ENCODE results near the gene MED27.

The MED27 gene

DNA sequence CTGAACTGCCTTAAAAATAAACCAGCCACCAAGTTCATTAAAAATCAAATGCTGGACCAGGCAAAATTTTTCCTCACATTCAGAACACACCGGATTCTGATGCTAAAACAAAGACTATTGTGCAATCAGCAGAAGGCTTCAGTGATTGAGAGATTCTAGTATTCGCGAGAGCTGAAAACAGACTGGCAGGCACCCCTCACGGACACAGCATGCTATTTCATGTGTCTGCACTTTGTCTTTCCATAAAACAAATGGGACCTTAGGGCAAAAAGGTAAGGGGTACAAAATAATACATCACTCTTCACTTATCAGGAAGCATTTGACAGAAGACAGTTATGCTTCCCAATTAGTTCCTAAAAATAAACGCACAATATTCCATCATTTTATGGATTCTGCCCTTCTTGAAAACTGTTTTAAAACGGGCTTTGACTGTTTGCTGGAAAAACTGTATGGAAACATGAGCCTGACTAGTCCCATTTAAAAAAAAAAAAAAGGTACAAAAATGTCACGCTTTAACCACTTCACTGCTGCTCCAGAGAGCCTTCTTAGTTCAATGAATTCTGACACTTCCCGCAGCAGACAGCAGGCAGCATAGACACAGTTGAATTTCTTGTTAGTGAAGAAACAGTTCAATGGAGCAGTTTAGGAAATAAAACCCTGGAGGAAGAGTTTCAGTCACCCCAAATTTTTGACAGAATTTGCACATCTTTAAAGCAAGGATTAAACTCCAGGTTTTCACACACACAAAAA is 99.2 kb downstream of the MED27 start:
- no peaks in the 10 kb centered on the region for H3K9me3 Mint-ChIP-seq
- peaks cover 27% of the 10 kb centered on the region for H3K4me1 Mint-ChIP-seq (ENCODE audit: low read depth)
- intact Hi-C loops (cut with micrococcal nuclease): no loop called here
- H3K27me3 Mint-ChIP-seq: no peaks in the 10 kb centered on the region
- no peak overlapping the region for H3K4me3 Mint-ChIP-seq
- no peak overlapping the region for H3K27ac Mint-ChIP-seq
- H3K36me3 Mint-ChIP-seq (ENCODE audit: low read depth): no peaks in the 10 kb centered on the region

DNA sequence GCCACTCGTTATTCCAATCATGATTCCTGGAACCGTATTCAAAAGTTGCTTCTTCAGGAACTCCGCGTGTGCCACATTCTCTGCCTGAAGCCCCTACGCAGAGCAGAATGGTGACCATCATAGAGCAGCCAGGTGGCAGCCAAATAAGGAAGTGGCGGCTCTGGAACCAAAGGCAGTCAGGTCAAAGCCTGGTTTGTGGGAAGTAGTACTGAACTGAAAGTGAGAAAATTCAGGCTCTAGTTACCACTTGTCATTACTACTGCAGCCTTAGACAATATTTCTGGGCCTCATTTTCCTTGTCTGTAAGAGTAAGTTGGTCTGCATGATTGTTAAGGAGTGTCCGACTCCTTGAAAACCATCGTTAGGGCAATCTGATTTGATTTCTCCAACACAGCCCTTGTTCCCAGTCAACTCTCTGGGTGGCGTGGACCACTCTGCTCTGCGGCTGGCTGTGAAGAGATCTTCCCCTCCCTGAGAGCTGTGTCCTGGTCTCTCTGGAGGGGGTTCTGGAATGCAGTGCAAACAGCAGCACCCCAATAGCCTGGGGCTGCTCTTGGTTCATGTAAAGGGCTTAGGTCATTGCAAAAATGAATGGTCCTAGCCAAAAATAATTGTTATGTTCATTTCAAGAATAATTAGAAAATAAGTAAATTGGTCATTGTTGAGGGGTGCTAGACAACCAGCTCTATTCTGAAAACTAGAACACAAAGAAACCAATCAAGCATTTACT is 102.4 kb downstream of the MED27 start:
- Mint-ChIP-seq H3K36me3 (ENCODE audit: low read depth) (no peaks in the 10 kb centered on the region), H3K4me1 (ENCODE audit: low read depth) (peaks cover 29% of the 10 kb centered on the region), H3K27me3 (no peaks in the 10 kb centered on the region), H3K4me3 (no peak overlapping the region), H3K9me3 (no peaks in the 10 kb centered on the region), H3K27ac (no peak overlapping the region)
- intact Hi-C loops (cut with micrococcal nuclease): no loop called here

DNA sequence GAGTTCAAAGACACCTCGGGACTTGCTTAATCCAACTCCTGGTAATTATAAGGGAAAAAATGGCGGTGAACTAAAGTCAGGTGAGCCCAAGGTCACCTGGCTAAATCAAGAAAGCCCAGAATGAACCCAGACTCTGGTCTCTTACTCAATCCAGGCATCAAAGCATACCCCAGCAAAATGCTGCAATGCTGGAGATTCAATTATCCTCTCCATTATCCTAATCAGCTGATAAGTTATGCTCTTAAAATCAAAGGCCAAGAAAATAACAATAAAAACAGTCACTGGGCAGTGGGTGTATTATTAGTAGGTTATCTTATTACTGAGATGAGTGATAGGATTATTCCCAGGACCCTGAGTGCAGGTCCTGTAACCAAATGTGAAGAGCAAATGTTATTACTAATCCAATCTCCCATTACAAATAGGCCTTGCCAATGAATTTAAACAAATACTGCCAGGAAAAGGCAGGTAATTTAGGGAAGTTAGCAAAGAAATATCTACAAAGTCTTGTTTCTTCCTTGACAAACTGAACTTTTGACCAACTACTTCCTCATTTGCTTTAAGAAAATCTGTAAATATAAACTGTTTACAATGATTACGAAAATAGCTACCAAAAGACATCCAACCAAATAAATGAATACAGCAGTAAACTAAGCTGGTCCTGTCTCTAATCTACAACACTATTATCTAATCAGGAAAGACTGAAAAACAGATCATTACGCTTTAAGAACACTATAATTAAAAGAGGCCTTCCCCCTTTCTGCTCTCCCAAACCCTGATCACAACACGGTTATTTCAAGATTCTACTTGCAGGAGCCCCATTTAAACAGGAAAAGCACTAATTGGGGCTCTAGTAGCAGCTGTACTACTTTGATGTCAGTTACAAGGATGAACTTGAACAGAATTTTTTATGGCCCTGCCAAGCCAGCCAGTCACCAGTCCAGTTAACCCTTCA is 103.2 kb downstream of the MED27 start:
- no peak overlapping the region for H3K27ac Mint-ChIP-seq
- no peak overlapping the region for H3K4me3 Mint-ChIP-seq
- H3K4me1 Mint-ChIP-seq (ENCODE audit: low read depth): peaks cover 29% of the 10 kb centered on the region
- H3K36me3 Mint-ChIP-seq (ENCODE audit: low read depth): no peaks in the 10 kb centered on the region
- H3K9me3 Mint-ChIP-seq: no peaks in the 10 kb centered on the region
- intact Hi-C loops (cut with micrococcal nuclease): no loop called here
- H3K27me3 Mint-ChIP-seq: no peaks in the 10 kb centered on the region

DNA sequence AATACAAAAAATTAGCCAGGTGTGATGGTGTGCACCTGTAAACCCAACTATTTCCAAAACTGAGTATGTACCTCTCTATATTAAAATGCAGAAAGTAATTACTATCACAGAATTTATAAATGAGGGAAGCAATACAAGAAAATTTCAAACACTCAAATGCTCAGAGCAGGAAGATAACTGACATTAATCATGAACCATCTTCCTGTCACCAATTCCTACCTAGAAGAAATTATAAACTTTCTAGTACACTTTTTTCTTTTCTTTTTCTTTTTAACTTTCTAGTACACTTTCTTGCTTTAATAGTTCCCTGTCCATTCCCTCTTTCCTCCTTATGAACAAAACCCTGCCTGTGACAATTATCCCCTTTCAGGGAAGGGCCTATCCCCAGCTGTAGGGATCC is 106.8 kb downstream of the MED27 start:
- H3K4me3 Mint-ChIP-seq: no peak overlapping the region
- intact Hi-C loops (cut with micrococcal nuclease): no loop called here
- peaks cover 26% of the 10 kb centered on the region for H3K4me1 Mint-ChIP-seq (ENCODE audit: low read depth)
- no peaks in the 10 kb centered on the region for H3K36me3 Mint-ChIP-seq (ENCODE audit: low read depth)
- H3K9me3 Mint-ChIP-seq: no peaks in the 10 kb centered on the region
- no peaks in the 10 kb centered on the region for H3K27me3 Mint-ChIP-seq
- H3K27ac Mint-ChIP-seq: no peak overlapping the region

DNA sequence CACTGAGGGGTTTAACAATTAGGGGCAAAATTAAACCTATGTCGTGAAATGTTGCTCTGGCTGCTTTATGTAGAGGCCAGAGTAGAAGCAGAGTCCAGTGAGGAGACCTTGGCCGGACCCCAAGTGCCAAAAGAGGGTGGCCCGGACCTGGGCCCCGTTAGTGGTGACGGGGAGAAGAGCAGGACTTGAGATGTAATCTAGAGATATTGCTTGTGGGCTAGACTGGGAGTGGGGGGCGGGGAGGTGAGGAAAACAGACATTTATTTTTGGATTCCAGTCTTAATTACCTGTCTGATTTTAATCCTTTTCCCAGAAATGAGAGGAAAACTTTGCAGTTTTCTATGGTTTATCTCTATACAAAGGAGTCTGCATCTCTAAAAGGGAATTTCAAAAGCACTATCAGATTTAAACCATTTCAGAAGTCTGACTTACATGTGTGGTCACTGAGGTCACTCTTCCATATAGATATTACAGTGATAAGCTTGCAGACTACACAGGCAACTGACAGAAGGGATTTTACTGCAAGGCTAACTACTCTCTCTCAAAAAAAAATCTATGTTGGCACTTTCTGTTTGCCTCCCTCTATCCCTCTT is 108.1 kb downstream of the MED27 start:
- Mint-ChIP-seq H3K4me1 (ENCODE audit: low read depth) (peaks cover 13% of the 10 kb centered on the region), H3K27me3 (no peaks in the 10 kb centered on the region), H3K9me3 (no peaks in the 10 kb centered on the region), H3K27ac (no peak overlapping the region), H3K36me3 (ENCODE audit: low read depth) (no peaks in the 10 kb centered on the region), H3K4me3 (no peak overlapping the region)
- intact Hi-C loops (cut with micrococcal nuclease): no loop called here

DNA sequence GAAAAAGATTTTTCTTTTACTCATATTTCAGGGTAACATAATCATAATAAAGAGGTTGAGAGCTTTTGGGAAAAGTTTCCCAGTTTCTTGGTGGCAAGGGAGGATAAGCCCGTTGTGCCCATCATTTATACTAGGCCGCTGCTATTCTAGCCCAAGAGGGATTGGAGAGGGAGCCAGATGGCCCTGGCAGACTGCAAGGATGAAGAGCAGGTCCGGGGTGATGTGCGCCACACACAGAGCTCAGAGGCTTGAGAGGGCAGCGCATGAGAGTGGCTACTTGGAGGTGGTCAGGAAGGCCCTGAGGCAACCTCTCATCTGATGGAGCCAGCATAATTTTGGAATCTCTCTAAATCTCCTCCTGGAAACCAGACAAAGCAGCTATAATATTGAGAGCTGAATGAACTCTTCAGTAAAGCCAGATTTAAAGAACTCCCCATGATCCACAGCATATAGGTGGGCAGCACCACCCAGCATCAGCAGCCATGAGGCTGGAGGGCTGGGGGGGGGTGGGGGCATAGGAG is 110.1 kb downstream of the MED27 start:
- Mint-ChIP-seq H3K27ac (no peak overlapping the region), H3K4me1 (ENCODE audit: low read depth) (no peaks in the 10 kb centered on the region), H3K9me3 (no peaks in the 10 kb centered on the region), H3K27me3 (no peaks in the 10 kb centered on the region), H3K4me3 (no peak overlapping the region), H3K36me3 (ENCODE audit: low read depth) (no peaks in the 10 kb centered on the region)
- intact Hi-C loops (cut with micrococcal nuclease): no loop called here

DNA sequence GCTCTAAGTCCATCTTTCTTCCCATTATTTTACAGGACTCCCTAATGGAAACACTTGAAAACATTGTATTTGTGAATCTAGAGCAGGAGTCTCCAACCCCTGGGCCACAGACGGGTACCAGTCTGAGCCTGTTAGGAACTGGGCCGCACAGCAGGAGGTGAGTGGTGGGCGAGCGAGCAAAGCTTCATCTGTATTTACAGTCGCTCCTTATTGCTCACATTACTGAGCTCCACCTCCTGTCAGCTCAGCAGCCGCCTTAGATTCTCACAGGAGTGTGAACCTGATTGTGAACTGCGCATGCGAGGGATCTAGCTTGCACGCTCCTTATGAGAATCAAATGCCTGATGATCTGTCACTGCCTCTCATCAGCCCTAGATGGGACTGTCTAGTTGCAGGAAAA is 111.0 kb downstream of the MED27 start:
- Mint-ChIP-seq H3K4me3 (no peak overlapping the region), H3K36me3 (ENCODE audit: low read depth) (peaks cover 8% of the 10 kb centered on the region), H3K27me3 (no peaks in the 10 kb centered on the region), H3K27ac (no peak overlapping the region), H3K4me1 (ENCODE audit: low read depth) (no peaks in the 10 kb centered on the region), H3K9me3 (no peaks in the 10 kb centered on the region)
- intact Hi-C loops (cut with micrococcal nuclease): no loop called here

DNA sequence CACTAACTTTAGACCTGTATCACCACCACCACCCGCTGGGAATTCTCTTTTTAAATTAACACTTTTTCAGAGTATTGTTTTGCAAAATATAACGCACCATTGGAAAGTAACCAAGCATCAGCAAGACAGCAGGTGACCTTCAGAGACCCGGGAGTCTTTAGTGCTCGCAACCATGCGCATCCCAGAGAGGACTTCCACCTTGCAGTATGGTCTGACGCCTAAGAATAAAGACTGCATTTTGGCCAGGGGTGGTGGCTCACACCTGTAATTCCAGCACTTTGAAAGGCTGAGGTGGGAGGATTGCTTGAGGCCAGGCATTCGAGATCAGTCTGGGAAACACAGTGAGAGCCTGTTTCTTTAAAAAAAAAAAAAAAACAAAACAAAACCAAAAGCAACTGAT is 113.8 kb downstream of the MED27 start:
- Mint-ChIP-seq H3K27ac (no peak overlapping the region), H3K9me3 (no peaks in the 10 kb centered on the region)

DNA sequence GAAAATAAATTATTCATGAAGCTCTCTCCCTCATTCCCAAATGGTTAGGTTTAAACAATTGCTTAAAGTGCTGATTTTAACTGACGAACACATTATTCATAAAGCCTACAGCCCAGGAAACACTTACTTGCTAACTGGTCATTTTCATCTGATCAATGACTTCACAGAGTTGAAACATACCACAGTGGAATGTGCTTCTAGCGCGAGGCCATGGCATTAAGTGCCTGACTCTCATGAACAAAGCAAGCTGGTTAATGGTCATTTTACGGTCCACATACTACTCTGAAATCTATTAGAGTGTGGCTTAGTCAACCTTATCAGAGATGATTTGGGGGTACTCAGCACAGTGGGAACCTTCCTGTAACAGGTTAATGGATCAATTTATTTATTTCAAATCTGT is 114.6 kb downstream of the MED27 start:
- intact Hi-C loops (cut with micrococcal nuclease): no loop called here
- no peaks in the 10 kb centered on the region for H3K9me3 Mint-ChIP-seq
- H3K4me1 Mint-ChIP-seq (ENCODE audit: low read depth): no peaks in the 10 kb centered on the region
- no peak overlapping the region for H3K27ac Mint-ChIP-seq
- H3K4me3 Mint-ChIP-seq: no peak overlapping the region
- no peaks in the 10 kb centered on the region for H3K27me3 Mint-ChIP-seq
- peaks cover 8% of the 10 kb centered on the region for H3K36me3 Mint-ChIP-seq (ENCODE audit: low read depth)

More for the DNA sequence above, 113.8 kb downstream of the MED27 start:
- no peaks in the 10 kb centered on the region for H3K27me3 Mint-ChIP-seq
- H3K4me1 Mint-ChIP-seq (ENCODE audit: low read depth): no peaks in the 10 kb centered on the region
- no peak overlapping the region for H3K4me3 Mint-ChIP-seq
- intact Hi-C loops (cut with micrococcal nuclease): no loop called here
- H3K36me3 Mint-ChIP-seq (ENCODE audit: low read depth): peaks cover 8% of the 10 kb centered on the region

DNA sequence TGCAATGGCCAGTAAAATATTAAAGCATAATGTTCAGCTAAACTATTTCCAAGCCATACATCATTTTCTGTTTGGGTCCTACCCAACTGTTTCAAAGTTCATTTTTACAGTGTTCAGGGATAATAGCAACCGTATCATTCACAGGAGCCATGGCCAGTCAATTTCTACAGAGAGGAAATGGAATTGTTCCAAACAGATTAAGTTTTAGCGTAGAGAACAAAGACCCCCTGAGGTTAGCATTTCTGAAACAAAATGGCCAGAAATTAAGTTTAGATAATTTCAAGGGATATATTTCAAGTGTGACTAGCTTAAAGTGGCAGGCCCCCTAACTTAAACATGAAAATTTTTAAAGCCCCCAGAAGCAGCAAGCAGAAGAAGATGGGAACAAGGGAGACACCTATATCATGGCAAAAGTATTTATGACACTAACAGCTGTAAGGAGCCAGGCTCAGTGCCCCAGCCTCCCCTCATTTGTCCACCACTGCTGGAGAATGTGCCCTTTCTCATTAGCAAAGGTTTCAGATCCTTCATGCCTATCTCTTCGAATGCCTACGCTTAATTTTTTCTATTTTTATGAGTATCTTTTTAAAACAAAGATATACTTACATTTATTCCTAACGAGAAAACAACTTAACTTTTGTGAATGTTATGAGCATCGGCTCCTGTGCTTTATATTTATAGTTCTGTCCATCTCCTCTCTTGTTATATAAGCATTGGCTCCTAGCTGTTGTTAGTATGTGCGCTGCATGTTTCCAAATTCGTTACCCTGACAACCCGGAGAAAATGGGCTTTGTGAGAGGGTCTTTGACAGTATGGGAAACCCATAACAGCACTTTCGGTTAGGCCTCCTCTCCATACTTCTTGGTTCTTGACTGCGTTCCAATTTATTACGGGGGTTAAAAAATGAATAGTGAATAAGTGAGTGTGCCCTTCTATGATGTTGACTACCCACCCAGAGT is 116.3 kb downstream of the MED27 start:
- Mint-ChIP-seq H3K27ac (no peak overlapping the region), H3K27me3 (no peaks in the 10 kb centered on the region), H3K9me3 (no peaks in the 10 kb centered on the region), H3K4me3 (no peak overlapping the region), H3K36me3 (ENCODE audit: low read depth) (peaks cover 12% of the 10 kb centered on the region), H3K4me1 (ENCODE audit: low read depth) (no peaks in the 10 kb centered on the region)
- intact Hi-C loops (cut with micrococcal nuclease): no loop called here

DNA sequence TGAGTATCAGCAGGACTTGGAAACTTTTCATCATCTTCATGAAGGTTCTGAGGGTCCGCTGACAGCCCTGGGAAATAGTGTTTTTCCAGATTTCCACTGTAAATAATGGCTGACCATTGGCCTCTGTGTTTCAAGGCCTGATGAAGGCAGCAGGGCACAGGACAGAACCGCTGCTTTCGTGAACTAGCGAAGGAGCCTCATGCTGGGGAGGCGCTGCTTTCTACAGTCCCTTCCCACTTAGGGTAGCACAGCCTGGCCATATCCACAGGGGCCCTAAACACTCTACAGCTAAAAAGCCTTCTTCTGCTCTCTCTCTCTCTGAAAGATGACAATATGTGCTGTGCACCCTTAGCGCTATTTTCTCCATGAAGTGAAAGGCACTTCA is 118.2 kb downstream of the MED27 start:
- no peak overlapping the region for H3K27ac Mint-ChIP-seq
- no peaks in the 10 kb centered on the region for H3K4me1 Mint-ChIP-seq (ENCODE audit: low read depth)
- H3K27me3 Mint-ChIP-seq: no peaks in the 10 kb centered on the region
- no peak overlapping the region for H3K4me3 Mint-ChIP-seq
- no peaks in the 10 kb centered on the region for H3K9me3 Mint-ChIP-seq
- intact Hi-C loops (cut with micrococcal nuclease): no loop called here
- peaks cover 13% of the 10 kb centered on the region for H3K36me3 Mint-ChIP-seq (ENCODE audit: low read depth)

DNA sequence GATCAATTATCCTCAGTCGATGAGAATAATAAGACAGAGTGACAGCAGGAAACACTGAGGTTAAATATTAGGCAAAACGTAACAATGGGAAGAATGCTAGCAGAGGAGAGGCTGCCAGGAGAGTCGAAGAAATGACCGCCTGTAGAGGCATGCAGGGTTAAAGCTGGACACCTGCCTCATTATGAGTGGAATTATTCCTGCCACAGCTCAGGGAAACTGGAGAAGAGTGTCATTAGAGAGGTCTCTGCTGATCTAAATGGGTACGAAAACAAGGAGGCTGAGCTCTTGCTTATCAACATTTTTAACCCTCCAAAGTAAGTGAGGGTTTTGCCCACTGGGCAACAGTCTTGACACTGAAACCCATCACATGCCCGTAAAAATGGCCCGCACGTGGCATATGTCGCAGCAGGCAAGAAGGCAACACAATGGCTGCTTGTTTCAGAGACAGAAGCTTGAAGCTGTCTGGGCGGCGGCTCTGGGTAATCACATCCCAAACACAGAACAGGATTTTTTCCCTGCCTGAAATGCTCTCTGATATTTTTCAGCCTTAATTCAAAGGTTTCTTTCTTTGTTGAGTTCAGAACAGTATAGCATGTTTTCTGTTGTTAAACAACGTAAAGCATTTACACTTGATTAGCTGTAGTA is 118.7 kb downstream of the MED27 start:
- intact Hi-C loops (cut with micrococcal nuclease): no loop called here
- no peaks in the 10 kb centered on the region for H3K9me3 Mint-ChIP-seq
- no peak overlapping the region for H3K4me3 Mint-ChIP-seq
- no peaks in the 10 kb centered on the region for H3K4me1 Mint-ChIP-seq (ENCODE audit: low read depth)
- H3K36me3 Mint-ChIP-seq (ENCODE audit: low read depth): peaks cover 18% of the 10 kb centered on the region
- H3K27ac Mint-ChIP-seq: no peak overlapping the region
- H3K27me3 Mint-ChIP-seq: no peaks in the 10 kb centered on the region

All from dendritic cell treated with granulocyte-macrophage colony-stimulating factor and Interleukin-4, amounts not matched to agents 40 ng/mL and 50 ng/mL, for 4 days (primary cell).